Esophagus (tissue), 2 donors: ENCODE measurements around the gene NBAS. TPM values are rescaled to one million over a fixed set of nuclear protein-coding genes. Genes with fewer than 3 reads are reported as not detected.

Experiments used
- H3K27ac ChIP-seq, 2 donors: one replicate each; pipeline ENCODE4 v1.5.1; 2013; ENCODE audit warnings: low read depth in 2 of 2, mild to moderate bottlenecking in 2 of 2, inconsistent platforms in 1 of 2, low read length in 1 of 2, moderate library complexity in 1 of 2
- H3K27me3 ChIP-seq, 2 donors: one replicate each; pipeline ENCODE4 v1.6.1; 2013; ENCODE audit warnings: low read length in 2 of 2, control low read depth in 1 of 2, mild to moderate bottlenecking in 1 of 2; ENCODE audit not compliant: insufficient read depth in 2 of 2, control insufficient read depth in 1 of 2
- H3K36me3 ChIP-seq, 2 donors: one replicate each; pipeline ENCODE4 v1.6.1; 2013; ENCODE audit warnings: low read length in 1 of 2; ENCODE audit not compliant: control insufficient read depth in 2 of 2, insufficient read depth in 2 of 2
- H3K4me1 ChIP-seq, 2 donors: one replicate each; pipeline ENCODE4 v1.6.1; 2013; ENCODE audit warnings: low read length in 1 of 2; ENCODE audit not compliant: control insufficient read depth in 2 of 2, insufficient read depth in 2 of 2
- H3K4me3 ChIP-seq, 2 donors: one replicate each; pipeline ENCODE4 v1.5.1; 2013; ENCODE audit warnings: low read length in 2 of 2, mild to moderate bottlenecking in 2 of 2, low read depth in 1 of 2, moderate library complexity in 1 of 2
- H3K9me3 ChIP-seq, 2 donors: one replicate each; pipeline ENCODE4 v1.6.1; 2013; ENCODE audit warnings: mild to moderate bottlenecking in 2 of 2, low read depth in 1 of 2, low read length in 1 of 2, moderate library complexity in 1 of 2; ENCODE audit not compliant: control insufficient read depth in 2 of 2, insufficient read depth in 1 of 2
- WGBS, 2 donors: extraction: QIAGEN DNeasy Blood & Tissue Kit; methylation state at CpG; one replicate each; pipeline ENCODE4 v1.1.7; 2013; 5-methylcytosine and 5-hydroxymethylcytosine counted together
- polyA plus RNA-seq, 2 donors: library from polyadenylated mRNA; stranded (reverse); fragments of 200-250 nt; gene quantifications; one replicate each; pipeline ENCODE4 v1.2.3, GENCODE V29; 2013
- donor health status: healthy with polysubstance abuse.
- donor health status: Bipolar disorder and iron deficiency.

Gene NBAS
- polyA plus RNA-seq, 2 donors: 13.8 to 15.0 TPM

GRCh38 chr2:15389895-15390294 lies 171.2 kb downstream of the NBAS start:
- WGBS, 2 donors: 65 to 71% methylated on average over 3 of the region's 3 CpGs
- Histone ChIP-seq H3K27ac (no peak overlapping the region), H3K4me1 (no peaks in the 10 kb centered on the region), H3K27me3 (no peaks in the 10 kb centered on the region), H3K9me3 (no peaks in the 10 kb centered on the region), H3K4me3 (no peak overlapping the region), H3K36me3 (no peaks in the 10 kb centered on the region)

GRCh38 chr2:15389326-15389700 lies 171.8 kb downstream of the NBAS start:
- Histone ChIP-seq H3K9me3 (no peaks in the 10 kb centered on the region), H3K27ac (no peak overlapping the region), H3K27me3 (no peaks in the 10 kb centered on the region), H3K36me3 (no peaks in the 10 kb centered on the region), H3K4me1 (no peaks in the 10 kb centered on the region), H3K4me3 (no peak overlapping the region)
- 84 to 89% methylated on average over 1 of the region's 1 CpG for WGBS, 2 donors

GRCh38 chr2:15388406-15389325 lies 172.5 kb downstream of the NBAS start:
- Histone ChIP-seq H3K27ac (no peak overlapping the region), H3K27me3 (no peaks in the 10 kb centered on the region), H3K9me3 (no peaks in the 10 kb centered on the region), H3K36me3 (peaks cover 0 to 2% of the 10 kb centered on the region in 2 donors), H3K4me1 (no peaks in the 10 kb centered on the region), H3K4me3 (no peak overlapping the region)
- WGBS, 2 donors: 90 to 91% methylated on average over 5 of the region's 5 CpGs

GRCh38 chr2:15385184-15385583 lies 175.9 kb downstream of the NBAS start:
- 86 to 95% methylated on average over 1 of the region's 1 CpG for WGBS, 2 donors
- Histone ChIP-seq H3K27me3 (no peaks in the 10 kb centered on the region), H3K27ac (no peak overlapping the region), H3K36me3 (peaks cover 0 to 5% of the 10 kb centered on the region in 2 donors), H3K9me3 (no peaks in the 10 kb centered on the region), H3K4me3 (no peak overlapping the region), H3K4me1 (no peaks in the 10 kb centered on the region)

GRCh38 chr2:15383695-15384350 lies 177.3 kb downstream of the NBAS start:
- Histone ChIP-seq H3K36me3 (peaks cover 3 to 5% of the 10 kb centered on the region in 2 donors), H3K27me3 (no peaks in the 10 kb centered on the region), H3K4me1 (no peaks in the 10 kb centered on the region), H3K4me3 (no peak overlapping the region), H3K9me3 (no peaks in the 10 kb centered on the region), H3K27ac (no peak overlapping the region)
- 95 to 97% methylated on average over 7 of the region's 7 CpGs for WGBS, 2 donors

GRCh38 chr2:15378148-15378908 lies 182.8 kb downstream of the NBAS start:
- no peak overlapping the region for H3K4me3 ChIP-seq
- H3K27ac ChIP-seq: no peak overlapping the region
- no peaks in the 10 kb centered on the region for H3K9me3 ChIP-seq
- H3K4me1 ChIP-seq: no peaks in the 10 kb centered on the region
- no peaks in the 10 kb centered on the region for H3K27me3 ChIP-seq
- H3K36me3 ChIP-seq: peaks cover 2 to 5% of the 10 kb centered on the region in 2 donors
- WGBS, 2 donors: 81 to 84% methylated on average over 6 of the region's 6 CpGs

GRCh38 chr2:15377202-15377601 lies 183.9 kb downstream of the NBAS start:
- H3K36me3 ChIP-seq: peaks cover 0 to 5% of the 10 kb centered on the region in 2 donors
- no peaks in the 10 kb centered on the region for H3K27me3 ChIP-seq
- no peak overlapping the region for H3K4me3 ChIP-seq
- H3K9me3 ChIP-seq: no peaks in the 10 kb centered on the region
- H3K4me1 ChIP-seq: no peaks in the 10 kb centered on the region
- H3K27ac ChIP-seq: no peak overlapping the region

- H3K27ac ChIP-seq: no peak overlapping the region
- no peaks in the 10 kb centered on the region for H3K9me3 ChIP-seq
- H3K4me1 ChIP-seq: no peaks in the 10 kb centered on the region
- H3K27me3 ChIP-seq: no peaks in the 10 kb centered on the region
- H3K36me3 ChIP-seq: no peaks in the 10 kb centered on the region
- 99 to 100% methylated on average over 1 of the region's 1 CpG for WGBS, 2 donors
- no peak overlapping the region for H3K4me3 ChIP-seq
Measured at GRCh38 chr2:15372019-15372418, 189.1 kb downstream of the NBAS start.

GRCh38 chr2:15369129-15369528 lies 192.0 kb downstream of the NBAS start:
- WGBS, 2 donors: 95 to 97% methylated on average over 2 of the region's 2 CpGs

More at GRCh38 chr2:15369129-15369528, 192.0 kb downstream of the NBAS start:
- H3K9me3 ChIP-seq: no peaks in the 10 kb centered on the region
- no peaks in the 10 kb centered on the region for H3K4me1 ChIP-seq
- no peak overlapping the region for H3K4me3 ChIP-seq
- H3K36me3 ChIP-seq: peaks cover 0 to 2% of the 10 kb centered on the region in 2 donors
- H3K27me3 ChIP-seq: no peaks in the 10 kb centered on the region
- H3K27ac ChIP-seq: no peak overlapping the region
